Glutamatergic neuron (in vitro differentiated cells): ENCODE data around the gene TSR3. TPM values are rescaled to one million over a fixed set of nuclear protein-coding genes. Genes with fewer than 3 reads are reported as not detected.
A peak's percentile ranks its signal among the peaks of the same experiment; 100 is the strongest.

Experiments
- DNase-seq: peaks from one replicate; pipeline ENCODE4 v3.0.0; 2022
- H3K27ac Mint-ChIP-seq: one replicate; pipeline ENCODE4 v1.8.0; 2020; ENCODE audit warnings: mild to moderate bottlenecking, mixed read lengths, inconsistent platforms; ENCODE audit not compliant: unreplicated experiment
- H3K27me3 Mint-ChIP-seq: one replicate; pipeline ENCODE4 v1.8.0; 2020; ENCODE audit warnings: mild to moderate bottlenecking, moderate library complexity, mixed read lengths, inconsistent platforms; ENCODE audit not compliant: unreplicated experiment
- H3K36me3 Mint-ChIP-seq: one replicate; pipeline ENCODE4 v1.8.0; 2020; ENCODE audit warnings: mild to moderate bottlenecking, mixed read lengths, inconsistent platforms; ENCODE audit not compliant: unreplicated experiment
- H3K4me1 Mint-ChIP-seq: one replicate; pipeline ENCODE4 v1.8.0; 2020; ENCODE audit warnings: mild to moderate bottlenecking, low read depth, mixed read lengths, inconsistent platforms; ENCODE audit not compliant: unreplicated experiment
- H3K4me3 Mint-ChIP-seq: one replicate; pipeline ENCODE4 v1.8.0; 2020; ENCODE audit warnings: mild to moderate bottlenecking, mixed read lengths, inconsistent platforms; ENCODE audit not compliant: unreplicated experiment
- H3K9me3 Mint-ChIP-seq: one replicate; pipeline ENCODE4 v1.8.0; 2020; ENCODE audit warnings: mild to moderate bottlenecking, moderate library complexity, mixed read lengths, inconsistent platforms; ENCODE audit not compliant: unreplicated experiment
- total RNA-seq: library from RNA; stranded (reverse); fragmentation: NEBNext Ultra II Directional; extraction: Animal tissue kit (Norgen Biotek cat#: 25700); gene quantifications from one replicate; pipeline ENCODE4 v1.2.1, GENCODE V29; 2021; ENCODE audit not compliant: unreplicated experiment
- TF ChIP-seq, protein P1 (sequence below): fragments of 200-600 bp; sonication (generic); IDR thresholded peaks from one replicate; pipeline ENCODE4 v1.5.0; 2021; ENCODE audit not compliant: partially characterized antibody, unreplicated experiment

TSR3 gene
- total RNA-seq, 1 donor from 2014 or later, result 52.5 TPM

DNA sequence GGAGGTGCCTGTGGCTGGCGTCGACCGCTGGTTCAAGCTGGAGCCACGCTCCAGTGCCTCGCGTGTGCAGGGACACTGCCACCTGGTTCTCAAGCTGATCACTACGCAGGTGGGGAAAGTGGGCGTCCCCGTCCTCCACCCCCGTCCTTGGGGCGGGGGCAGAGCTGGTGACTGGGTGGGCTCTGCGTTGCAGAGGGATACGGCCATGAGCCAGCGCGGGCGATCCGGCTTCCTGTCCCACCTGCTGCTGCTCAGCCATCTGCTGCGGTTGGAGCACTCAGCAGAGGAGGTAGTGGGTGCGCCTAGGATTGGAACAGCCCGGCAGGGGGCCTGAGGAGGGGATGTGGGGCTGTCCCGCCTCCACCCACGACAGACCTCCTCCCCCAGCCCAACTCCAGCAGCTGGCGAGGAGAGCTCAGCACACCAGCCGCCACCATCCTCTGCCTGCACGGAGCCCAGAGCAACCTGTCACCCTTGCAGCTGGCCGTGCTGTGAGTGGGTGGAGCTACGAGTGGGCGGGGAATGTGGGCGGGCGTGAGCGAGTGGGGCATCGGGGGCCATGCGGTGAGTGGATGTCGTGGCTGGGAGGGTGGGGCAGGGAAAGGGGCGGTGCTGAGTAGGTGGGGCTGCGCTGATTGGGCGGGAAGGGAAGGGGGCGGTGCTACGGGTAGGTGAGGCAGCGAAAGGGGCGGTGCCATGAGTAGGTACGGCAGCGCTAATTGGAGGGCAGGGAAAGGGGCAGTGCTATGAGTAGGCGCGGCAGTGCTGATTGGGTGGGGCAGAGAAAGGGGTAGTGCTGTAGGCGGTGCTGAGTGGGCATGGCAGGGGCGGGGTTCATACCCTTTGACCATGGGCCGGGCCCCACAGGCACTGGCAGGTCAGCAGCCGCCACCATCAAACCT, 8.9 kb downstream of the TSR3 start:
- H3K27ac Mint-ChIP-seq, result peak overlapping the region; percentile 91
- TF ChIP-seq, protein P1, sequence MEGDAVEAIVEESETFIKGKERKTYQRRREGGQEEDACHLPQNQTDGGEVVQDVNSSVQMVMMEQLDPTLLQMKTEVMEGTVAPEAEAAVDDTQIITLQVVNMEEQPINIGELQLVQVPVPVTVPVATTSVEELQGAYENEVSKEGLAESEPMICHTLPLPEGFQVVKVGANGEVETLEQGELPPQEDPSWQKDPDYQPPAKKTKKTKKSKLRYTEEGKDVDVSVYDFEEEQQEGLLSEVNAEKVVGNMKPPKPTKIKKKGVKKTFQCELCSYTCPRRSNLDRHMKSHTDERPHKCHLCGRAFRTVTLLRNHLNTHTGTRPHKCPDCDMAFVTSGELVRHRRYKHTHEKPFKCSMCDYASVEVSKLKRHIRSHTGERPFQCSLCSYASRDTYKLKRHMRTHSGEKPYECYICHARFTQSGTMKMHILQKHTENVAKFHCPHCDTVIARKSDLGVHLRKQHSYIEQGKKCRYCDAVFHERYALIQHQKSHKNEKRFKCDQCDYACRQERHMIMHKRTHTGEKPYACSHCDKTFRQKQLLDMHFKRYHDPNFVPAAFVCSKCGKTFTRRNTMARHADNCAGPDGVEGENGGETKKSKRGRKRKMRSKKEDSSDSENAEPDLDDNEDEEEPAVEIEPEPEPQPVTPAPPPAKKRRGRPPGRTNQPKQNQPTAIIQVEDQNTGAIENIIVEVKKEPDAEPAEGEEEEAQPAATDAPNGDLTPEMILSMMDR, result peak; percentile 38

DNA sequence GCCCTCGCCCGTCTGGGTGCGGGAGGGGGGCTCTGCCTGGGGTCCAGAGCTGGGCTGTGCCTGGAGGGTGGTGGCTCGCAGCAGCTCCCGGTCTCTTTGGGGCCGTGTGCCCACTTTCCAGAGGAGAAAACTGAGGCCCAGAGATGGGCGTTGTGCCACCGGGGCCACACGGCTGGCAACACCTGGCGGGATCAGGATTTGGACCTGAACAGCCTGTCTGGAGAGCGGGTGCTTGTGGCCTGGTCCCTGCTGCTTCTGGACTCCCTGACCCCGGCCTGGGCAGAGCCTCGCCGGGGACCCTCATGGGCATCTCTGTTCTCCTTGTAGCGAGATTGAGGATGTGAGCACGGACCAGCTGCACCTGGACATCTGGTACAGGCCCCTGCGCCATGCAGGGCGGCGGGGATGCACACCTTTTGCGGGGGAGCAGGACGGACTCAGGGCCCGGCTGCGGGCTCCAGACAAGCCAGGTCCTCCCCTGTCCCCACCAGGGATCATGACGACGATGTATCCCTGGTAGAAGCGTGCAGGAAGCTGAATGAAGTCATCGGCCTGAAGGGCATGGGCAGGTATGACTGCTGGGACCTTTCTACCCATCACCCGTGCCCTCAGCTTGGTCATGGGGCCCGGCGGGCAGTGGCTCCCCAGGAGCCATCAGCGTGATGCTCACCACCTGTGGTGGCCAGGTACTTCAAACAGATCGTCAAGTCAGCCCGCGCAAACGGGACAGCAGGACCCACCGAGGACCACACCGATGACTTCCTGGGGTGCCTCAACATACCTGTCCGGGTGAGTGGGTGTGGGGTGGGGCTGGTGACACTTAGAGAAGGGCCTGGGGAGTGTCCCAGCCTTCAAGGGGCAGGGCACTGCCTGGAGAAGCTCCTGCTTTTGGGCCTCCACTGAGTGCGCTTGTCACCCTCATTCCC, 9.9 kb downstream of the TSR3 start:
- no peak for DNase-seq
- peak overlapping the region; percentile 55 for H3K4me3 Mint-ChIP-seq
- H3K27ac Mint-ChIP-seq, result peak overlapping the region; percentile 91
- H3K4me1 Mint-ChIP-seq, result no peaks in the 10 kb centered on the region
- H3K9me3 Mint-ChIP-seq, result peaks cover 11% of the 10 kb centered on the region
- peaks cover 14% of the 10 kb centered on the region for H3K27me3 Mint-ChIP-seq
- no peaks in the 10 kb centered on the region for H3K36me3 Mint-ChIP-seq
- TF ChIP-seq, protein P1, result no peak

More for the DNA sequence above, 8.9 kb downstream of the TSR3 start:
- DNase-seq, result peak; percentile 98
- peaks cover 14% of the 10 kb centered on the region for H3K27me3 Mint-ChIP-seq
- no peaks in the 10 kb centered on the region for H3K4me1 Mint-ChIP-seq
- H3K9me3 Mint-ChIP-seq, result peaks cover 11% of the 10 kb centered on the region
- peak overlapping the region; percentile 88 for H3K4me3 Mint-ChIP-seq
- no peaks in the 10 kb centered on the region for H3K36me3 Mint-ChIP-seq

DNA sequence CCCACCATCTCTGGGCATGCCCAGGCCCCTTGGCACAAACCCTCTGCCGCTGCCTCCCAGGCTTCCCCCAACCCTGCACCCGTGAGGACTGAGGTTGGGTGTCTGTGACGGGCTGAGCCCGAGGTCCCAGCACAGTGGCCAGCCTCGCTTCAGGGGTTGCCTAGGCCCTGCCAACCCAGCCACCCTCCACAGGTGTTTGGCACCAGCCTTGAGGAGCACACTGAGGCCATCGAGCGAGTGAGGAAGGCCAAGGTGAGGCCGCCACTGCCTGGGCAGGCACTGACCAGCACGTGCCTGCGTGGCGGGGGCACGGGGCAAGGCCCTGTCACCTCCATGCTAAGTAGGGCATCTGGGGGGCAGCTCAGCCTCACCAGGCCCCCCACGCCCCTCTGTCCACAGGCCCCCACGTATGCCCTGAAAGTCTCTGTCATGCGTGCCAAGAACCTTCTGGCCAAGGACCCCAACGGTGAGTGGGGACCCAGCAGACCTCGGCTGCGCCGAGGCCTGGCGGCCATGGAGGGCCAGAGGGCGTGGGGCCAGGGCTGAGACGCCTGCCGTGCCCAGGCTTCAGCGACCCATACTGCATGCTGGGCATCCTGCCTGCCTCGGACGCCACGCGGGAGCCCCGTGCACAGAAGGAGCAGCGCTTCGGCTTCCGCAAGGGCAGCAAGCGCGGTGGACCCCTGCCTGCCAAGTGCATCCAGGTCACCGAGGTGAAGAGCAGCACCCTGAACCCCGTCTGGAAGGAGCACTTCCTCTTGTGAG, 10.8 kb downstream of the TSR3 start:
- Mint-ChIP-seq H3K4me1 (no peaks in the 10 kb centered on the region), H3K9me3 (peaks cover 13% of the 10 kb centered on the region), H3K36me3 (no peaks in the 10 kb centered on the region), H3K27me3 (peaks cover 14% of the 10 kb centered on the region), H3K4me3 (no peak overlapping the region), H3K27ac (no peak overlapping the region)
- TF ChIP-seq, protein P1, result no peak
- DNase-seq, result no peak

DNA sequence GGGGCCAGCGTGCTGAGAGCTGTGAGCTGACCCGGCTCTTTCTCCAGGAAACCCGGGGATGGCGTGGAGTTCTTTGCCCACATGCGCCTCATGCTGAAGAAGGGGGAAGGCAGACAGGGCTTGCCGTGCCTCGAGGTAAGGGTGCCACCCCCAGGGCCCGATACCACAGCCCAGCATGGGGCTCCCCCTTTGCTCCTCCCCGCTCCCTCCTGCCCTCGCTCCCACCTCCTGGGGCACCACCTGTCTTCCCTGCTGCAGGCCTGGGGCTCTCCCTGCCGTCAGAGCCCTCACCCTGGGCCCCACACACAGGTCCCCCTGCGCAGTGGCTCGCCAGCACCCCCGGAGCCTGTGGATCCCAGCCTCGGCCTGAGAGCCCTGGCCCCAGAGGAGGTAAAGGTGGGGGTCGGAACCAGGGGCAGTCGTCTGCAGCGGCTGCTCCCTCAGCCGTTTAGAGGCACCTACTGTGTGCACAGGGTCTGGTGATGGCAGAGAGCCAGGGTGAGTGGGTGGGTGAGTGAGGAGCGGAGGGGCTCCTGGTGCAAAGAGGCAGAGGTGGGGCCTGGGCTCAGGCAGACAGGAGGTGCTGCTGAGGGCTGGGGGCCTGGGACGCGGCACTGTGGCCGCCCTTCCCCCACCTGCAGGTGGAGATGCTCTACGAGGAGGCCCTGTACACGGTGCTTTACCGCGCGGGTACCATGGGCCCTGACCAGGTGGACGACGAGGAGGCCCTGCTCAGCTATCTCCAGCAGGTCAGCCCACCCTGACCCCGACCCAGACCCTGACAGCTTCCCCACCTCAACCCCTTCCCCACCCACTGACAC, 12.6 kb downstream of the TSR3 start:
- peaks cover 14% of the 10 kb centered on the region for H3K27me3 Mint-ChIP-seq

More for the DNA sequence above, 12.6 kb downstream of the TSR3 start:
- TF ChIP-seq, protein P1, result no peak
- H3K4me3 Mint-ChIP-seq, result no peak overlapping the region
- peaks cover 15% of the 10 kb centered on the region for H3K9me3 Mint-ChIP-seq
- peaks cover 2% of the 10 kb centered on the region for H3K4me1 Mint-ChIP-seq
- H3K36me3 Mint-ChIP-seq, result no peaks in the 10 kb centered on the region
- DNase-seq, result no peak
- H3K27ac Mint-ChIP-seq, result no peak overlapping the region
